ENCODE data around the gene PATZ1.

The PATZ1 gene

DNA sequence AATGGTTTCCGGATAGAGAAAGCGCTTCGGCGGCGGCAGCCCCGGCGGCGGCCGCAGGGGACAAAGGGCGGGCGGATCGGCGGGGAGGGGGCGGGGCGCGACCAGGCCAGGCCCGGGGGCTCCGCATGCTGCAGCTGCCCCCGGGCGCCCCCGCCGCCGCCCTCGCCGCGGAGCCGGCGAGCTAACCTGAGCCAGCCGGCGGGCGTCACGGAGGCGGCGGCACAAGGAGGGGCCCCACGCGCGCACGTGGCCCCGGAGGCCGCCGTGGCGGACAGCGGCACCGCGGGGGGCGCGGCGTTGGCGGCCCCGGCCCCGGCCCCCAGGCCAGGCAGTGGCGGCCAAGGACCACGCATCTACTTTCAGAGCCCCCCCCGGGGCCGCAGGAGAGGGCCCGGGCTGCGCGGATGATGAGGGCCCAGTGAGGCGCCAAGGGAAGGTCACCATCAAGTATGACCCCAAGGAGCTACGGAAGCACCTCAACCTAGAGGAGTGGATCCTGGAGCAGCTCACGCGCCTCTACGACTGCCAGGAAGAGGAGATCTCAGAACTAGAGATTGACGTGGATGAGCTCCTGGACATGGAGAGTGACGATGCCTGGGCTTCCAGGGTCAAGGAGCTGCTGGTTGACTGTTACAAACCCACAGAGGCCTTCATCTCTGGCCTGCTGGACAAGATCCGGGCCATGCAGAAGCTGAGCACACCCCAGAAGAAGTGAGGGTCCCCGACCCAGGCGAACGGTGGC is 69.5 kb downstream of the PATZ1 start:
- Histone ChIP-seq H3K36me3 (ENCODE audit: insufficient read depth) (no peaks in the 10 kb centered on the region), H3K9ac (no peak overlapping the region)
- TF ChIP-seq, protein P1, sequence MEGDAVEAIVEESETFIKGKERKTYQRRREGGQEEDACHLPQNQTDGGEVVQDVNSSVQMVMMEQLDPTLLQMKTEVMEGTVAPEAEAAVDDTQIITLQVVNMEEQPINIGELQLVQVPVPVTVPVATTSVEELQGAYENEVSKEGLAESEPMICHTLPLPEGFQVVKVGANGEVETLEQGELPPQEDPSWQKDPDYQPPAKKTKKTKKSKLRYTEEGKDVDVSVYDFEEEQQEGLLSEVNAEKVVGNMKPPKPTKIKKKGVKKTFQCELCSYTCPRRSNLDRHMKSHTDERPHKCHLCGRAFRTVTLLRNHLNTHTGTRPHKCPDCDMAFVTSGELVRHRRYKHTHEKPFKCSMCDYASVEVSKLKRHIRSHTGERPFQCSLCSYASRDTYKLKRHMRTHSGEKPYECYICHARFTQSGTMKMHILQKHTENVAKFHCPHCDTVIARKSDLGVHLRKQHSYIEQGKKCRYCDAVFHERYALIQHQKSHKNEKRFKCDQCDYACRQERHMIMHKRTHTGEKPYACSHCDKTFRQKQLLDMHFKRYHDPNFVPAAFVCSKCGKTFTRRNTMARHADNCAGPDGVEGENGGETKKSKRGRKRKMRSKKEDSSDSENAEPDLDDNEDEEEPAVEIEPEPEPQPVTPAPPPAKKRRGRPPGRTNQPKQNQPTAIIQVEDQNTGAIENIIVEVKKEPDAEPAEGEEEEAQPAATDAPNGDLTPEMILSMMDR (conservative IDR thresholded peaks at IDR 0.05; ENCODE audit: low read depth, low read length): no peak

More for the DNA sequence above, 69.5 kb downstream of the PATZ1 start:
- no peak overlapping the region for H3K27ac ChIP-seq
- no peaks in the 10 kb centered on the region for H3K27me3 ChIP-seq (ENCODE audit: insufficient read depth, low read depth)
- no peak overlapping the region for H2AFZ ChIP-seq (ENCODE audit: low read depth)
- no peak overlapping the region for H3K4me2 ChIP-seq
- H3K4me1 ChIP-seq (ENCODE audit: low read depth, poor library complexity, severe bottlenecking): no peaks in the 10 kb centered on the region
- no peak overlapping the region for H3K4me3 ChIP-seq (IDR thresholded peaks at IDR 0.05; ENCODE audit: insufficient read depth, low read depth, low read length)
- H4K20me1 ChIP-seq (ENCODE audit: insufficient read depth): no peaks in the 10 kb centered on the region
- no peaks in the 10 kb centered on the region for H3K79me2 ChIP-seq (ENCODE audit: insufficient read depth, low read depth)
